GM10266 (cell line): ENCODE results near the gene MARS2.

Experiments used
- DNase-seq: peaks from one replicate; pipeline ENCODE4 v3.0.0; 2012; ENCODE audit errors: extremely low spot score
- CTCF ChIP-seq: IDR thresholded peaks from 2 replicates; pipeline ENCODE4 v1.5.1; 2012; ENCODE audit warnings: mild to moderate bottlenecking, low read depth; ENCODE audit not compliant: control insufficient read depth, insufficient read depth; ENCODE audit errors: missing control alignments

Gene MARS2

GRCh38 chr2:197673106-197673505 is 32.1 kb upstream of the MARS2 start:
- no peak for DNase-seq
- no peak for TF ChIP-seq CTCF

- TF ChIP-seq CTCF, result no peak
Observed at GRCh38 chr2:197673606-197674005, 31.6 kb upstream of the MARS2 start.

GRCh38 chr2:197674060-197674459 is 31.1 kb upstream of the MARS2 start:
- TF ChIP-seq CTCF, result no peak
- DNase-seq, result no peak

More at GRCh38 chr2:197673606-197674005, 31.6 kb upstream of the MARS2 start:
- DNase-seq, result no peak

GRCh38 chr2:197674591-197674990 is 30.6 kb upstream of the MARS2 start:
- TF ChIP-seq CTCF, result no peak
- DNase-seq, result no peak

GRCh38 chr2:197675246-197675645 is 29.9 kb upstream of the MARS2 start, which contains the start of gene RFTN2:
Gene RFTN2, minus strand, starts transcription at chr2:197675587. Its CDS starts 129 bp downstream, at chr2:197675458.
- DNase-seq, result no peak
- no peak for TF ChIP-seq CTCF

GRCh38 chr2:197675711-197676188 is 29.4 kb upstream of the MARS2 start:
- no peak for DNase-seq
- no peak for TF ChIP-seq CTCF

GRCh38 chr2:197677056-197677455 is 28.1 kb upstream of the MARS2 start:
- TF ChIP-seq CTCF, result no peak
- DNase-seq, result no peak
